ENCODE data around the gene AP5S1.
"Not testable (repeated sequence)": the region's sequence is repeated elsewhere in the genome, so short reads cannot be mapped to it uniquely, and the experiment has no call there.

AP5S1 gene

DNA sequence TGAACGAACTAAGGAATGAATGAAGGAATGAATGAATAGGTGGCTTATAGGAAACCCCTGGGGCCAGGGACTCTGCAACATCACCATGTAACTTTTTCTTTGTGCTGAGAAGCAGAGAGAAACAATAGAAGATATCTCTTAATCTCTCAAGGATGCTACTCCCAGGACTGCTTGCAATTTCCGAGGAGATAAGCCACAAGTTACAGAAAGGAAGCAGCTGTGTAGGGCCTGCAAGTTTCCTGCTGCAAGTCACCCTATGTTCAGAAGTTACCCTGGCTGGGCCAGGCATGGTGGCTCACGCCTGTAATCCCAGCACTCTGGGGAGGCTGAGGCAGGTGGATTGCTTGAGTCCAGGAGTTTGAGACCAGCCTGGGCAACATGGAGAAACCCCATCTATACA is 19.0 kb downstream of the AP5S1 start:
- DNase-seq (ENCODE audit: extremely low spot score, insufficient read length, low read depth): no peak
- FAIRE-seq: no peak

- DNase-seq (ENCODE audit: extremely low spot score, insufficient read length, low read depth); FAIRE-seq: not testable (repeated sequence)
Observed at GRCh38 chr20:3840201-3840600, 19.9 kb downstream of the AP5S1 start.

DNA sequence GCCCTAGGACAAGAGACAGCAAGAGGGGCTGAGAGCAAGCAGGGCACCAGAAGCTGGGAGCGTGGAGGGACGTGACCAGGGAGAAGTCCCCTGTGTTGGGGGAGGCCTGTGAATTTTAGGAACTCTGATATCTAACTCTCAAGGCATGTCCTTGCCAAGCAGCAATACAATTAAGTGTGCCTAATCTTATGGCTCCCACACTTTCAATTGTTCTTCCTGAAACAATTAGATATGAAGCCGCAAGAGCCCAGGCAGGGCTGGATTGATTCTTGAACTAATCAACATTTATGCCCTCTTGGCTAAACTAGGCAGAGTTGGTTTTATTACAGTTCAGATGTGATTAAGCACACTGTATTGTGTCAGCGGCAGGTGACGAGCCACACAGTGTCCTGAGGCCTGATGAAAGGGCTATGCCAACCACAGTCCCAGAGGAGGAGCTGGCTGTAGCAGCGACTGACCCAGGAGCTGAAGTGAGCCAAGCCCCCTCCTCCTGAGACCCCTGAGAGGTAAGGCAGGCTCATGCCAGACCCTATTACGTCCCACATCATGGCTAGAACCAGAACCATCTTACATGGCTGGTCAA is 22.1 kb downstream of the AP5S1 start:
- no peak for DNase-seq (ENCODE audit: extremely low spot score, insufficient read length, low read depth)
- FAIRE-seq: no peak

- FAIRE-seq (no peak), DNase-seq (ENCODE audit: extremely low spot score, insufficient read length, low read depth) (no peak)
Observed at GRCh38 chr20:3843490-3843889, 23.1 kb downstream of the AP5S1 start.

GRCh38 chr20:3843990-3844619 is 23.8 kb downstream of the AP5S1 start:
- not testable (repeated sequence) for FAIRE-seq; DNase-seq (ENCODE audit: extremely low spot score, insufficient read length, low read depth)

GRCh38 chr20:3846378-3846739 is 26.0 kb downstream of the AP5S1 start:
- FAIRE-seq: no peak
- DNase-seq (ENCODE audit: extremely low spot score, insufficient read length, low read depth): no peak

- FAIRE-seq: peak; percentile 82
Observed at GRCh38 chr20:3846740-3847428, 26.5 kb downstream of the AP5S1 start, which contains the start of gene MAVS. MAVS (plus strand) TSS chr20:3846834; CDS start chr20:3854625, 7,791 bp downstream.

DNA sequence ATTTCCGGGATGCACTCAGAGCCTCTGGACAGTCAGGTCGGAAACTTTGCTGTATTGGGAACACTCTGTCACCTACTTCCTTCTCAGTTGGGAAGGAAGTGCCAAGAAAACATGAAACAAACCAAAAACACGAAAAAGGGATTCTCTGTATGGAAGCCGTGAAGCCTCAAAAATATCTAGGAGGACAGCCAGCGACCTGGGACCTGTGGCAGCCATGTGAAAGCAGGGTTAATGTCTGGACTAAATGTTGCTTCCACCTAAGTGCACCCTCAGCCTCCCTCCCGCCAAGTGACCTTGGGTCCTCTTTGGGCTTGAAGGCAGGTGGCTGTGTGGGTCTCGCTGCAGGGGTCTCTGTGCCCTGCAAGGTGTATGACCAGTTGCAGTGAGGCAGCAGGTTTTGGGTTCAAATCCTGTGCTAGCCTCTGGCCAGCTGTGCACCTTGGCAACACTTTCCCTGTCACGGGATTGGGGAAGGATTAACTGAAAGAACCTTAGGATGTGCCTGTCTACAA is 27.1 kb downstream of the AP5S1 start:
- no peak for FAIRE-seq

More at GRCh38 chr20:3846740-3847428, 26.5 kb downstream of the AP5S1 start, which contains the start of gene MAVS:
- peak; percentile 94 for DNase-seq (ENCODE audit: extremely low spot score, insufficient read length, low read depth)

GRCh38 chr20:3848565-3848964 is 28.2 kb downstream of the AP5S1 start:
- no peak for DNase-seq (ENCODE audit: extremely low spot score, insufficient read length, low read depth)
- no peak for FAIRE-seq

More for the DNA sequence above, 27.1 kb downstream of the AP5S1 start:
- DNase-seq (ENCODE audit: extremely low spot score, insufficient read length, low read depth): no peak

DNA sequence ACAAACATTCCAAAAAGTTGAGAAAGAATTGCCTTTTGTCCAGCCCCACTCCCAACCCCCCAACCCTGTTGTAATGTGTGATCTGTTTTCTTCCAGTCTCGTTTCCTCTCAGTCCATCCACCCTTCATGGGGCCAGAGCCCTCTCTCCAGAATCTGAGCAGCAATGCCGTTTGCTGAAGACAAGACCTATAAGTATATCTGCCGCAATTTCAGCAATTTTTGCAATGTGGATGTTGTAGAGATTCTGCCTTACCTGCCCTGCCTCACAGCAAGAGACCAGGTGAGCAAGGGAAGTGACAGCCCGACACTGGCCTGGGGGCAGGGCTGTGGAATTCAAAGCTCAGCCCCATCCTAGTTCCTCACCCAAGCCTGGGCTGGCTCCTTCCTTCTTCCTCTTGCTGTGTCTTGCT is 34.1 kb downstream of the AP5S1 start:
- DNase-seq (ENCODE audit: extremely low spot score, insufficient read length, low read depth): no peak

DNA sequence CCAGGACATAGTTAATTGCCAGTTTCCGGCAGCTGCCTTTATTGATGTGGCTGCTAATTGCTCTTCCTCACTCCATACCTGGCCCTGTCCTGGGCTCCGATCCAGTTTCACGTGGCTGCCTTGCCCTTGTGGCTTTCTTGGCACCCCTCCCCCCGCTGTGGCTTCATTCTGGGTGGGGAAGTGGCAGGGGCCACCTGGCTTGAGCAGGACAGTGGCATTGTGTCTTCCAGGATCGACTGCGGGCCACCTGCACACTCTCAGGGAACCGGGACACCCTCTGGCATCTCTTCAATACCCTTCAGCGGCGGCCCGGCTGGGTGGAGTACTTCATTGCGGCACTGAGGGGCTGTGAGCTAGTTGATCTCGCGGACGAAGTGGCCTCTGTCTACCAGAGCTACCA is 37.1 kb downstream of the AP5S1 start:
- DNase-seq (ENCODE audit: extremely low spot score, insufficient read length, low read depth) (no peak), FAIRE-seq (no peak)

More for the DNA sequence above, 34.1 kb downstream of the AP5S1 start:
- no peak for FAIRE-seq

- no peak for DNase-seq (ENCODE audit: extremely low spot score, insufficient read length, low read depth)
- no peak for FAIRE-seq
Observed at GRCh38 chr20:3858689-3859088, 38.3 kb downstream of the AP5S1 start.

DNA sequence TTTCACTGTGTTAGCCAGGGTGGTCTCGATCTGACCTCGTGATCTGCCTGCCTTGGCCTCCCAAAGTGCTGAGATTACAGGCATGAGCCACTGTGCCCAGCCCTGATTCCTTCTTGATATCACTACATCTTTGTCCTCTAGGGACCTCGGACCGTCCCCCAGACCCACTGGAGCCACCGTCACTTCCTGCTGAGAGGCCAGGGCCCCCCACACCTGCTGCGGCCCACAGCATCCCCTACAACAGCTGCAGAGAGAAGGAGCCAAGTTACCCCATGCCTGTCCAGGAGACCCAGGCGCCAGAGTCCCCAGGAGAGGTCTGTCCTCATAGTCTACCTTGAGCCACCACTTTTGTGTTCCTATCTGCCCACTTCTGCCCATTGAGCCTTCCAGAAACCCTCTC is 40.8 kb downstream of the AP5S1 start:
- DNase-seq (ENCODE audit: extremely low spot score, insufficient read length, low read depth) (no peak), FAIRE-seq (no peak)

GRCh38 chr20:3862333-3862732 is 42.0 kb downstream of the AP5S1 start:
- FAIRE-seq: no peak
- no peak for DNase-seq (ENCODE audit: extremely low spot score, insufficient read length, low read depth)

- no peak for DNase-seq (ENCODE audit: extremely low spot score, insufficient read length, low read depth)
- no peak for FAIRE-seq
Observed at GRCh38 chr20:3863317-3863716, 43.0 kb downstream of the AP5S1 start.

- DNase-seq (ENCODE audit: extremely low spot score, insufficient read length, low read depth) (no peak), FAIRE-seq (no peak)
Observed at GRCh38 chr20:3864518-3864917, 44.2 kb downstream of the AP5S1 start.

DNA sequence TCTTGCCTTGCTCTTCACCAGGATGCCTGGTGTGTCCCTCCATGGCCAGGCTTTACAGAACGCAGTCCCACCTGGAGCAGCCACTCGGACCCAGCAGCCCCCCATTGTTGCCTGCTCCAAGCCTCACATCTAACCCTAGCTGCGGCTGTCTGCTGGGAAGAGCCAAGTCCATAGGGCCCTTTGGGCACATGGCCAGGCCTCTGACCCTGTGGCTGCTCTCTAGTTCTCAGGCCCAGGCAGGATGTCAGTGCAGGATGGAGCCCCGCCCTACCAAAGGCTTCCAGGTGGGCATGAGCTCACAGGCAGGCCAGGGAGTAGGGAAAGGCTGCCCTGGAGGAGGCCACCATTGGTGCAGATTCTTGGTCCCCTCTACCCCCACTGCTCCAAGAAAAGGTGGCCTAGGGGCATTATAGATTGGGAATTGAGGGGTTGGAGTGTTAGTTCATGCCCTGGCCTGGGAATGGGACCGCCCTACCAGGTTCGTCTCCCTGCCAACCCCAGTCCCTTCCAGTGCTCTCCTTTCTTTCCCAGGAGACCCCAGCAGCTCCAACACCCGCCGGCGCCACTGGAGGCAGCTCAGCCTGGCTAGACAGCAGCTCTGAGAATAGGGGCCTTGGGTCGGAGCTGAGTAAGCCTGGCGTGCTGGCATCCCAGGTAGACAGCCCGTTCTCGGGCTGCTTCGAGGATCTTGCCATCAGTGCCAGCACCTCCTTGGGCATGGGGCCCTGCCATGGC is 45.0 kb downstream of the AP5S1 start:
- no peak for FAIRE-seq
- no peak for DNase-seq (ENCODE audit: extremely low spot score, insufficient read length, low read depth)

DNA sequence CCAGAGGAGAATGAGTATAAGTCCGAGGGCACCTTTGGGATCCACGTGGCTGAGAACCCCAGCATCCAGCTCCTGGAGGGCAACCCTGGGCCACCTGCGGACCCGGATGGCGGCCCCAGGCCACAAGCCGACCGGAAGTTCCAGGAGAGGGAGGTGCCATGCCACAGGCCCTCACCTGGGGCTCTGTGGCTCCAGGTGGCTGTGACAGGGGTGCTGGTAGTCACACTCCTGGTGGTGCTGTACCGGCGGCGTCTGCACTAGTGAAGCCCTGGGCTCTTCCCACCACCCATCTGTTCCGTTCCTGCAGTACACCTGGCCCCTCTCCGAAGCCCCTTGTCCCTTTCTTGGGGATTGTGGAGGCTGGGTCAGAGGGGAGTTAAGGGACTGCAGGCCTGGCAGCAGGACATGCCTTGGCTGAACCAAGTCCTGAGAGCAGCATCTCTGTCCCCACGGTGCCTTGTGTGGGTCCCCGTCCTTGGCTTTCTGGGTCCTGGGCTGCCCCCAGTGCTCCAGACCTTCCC is 45.6 kb downstream of the AP5S1 start:
- DNase-seq (ENCODE audit: extremely low spot score, insufficient read length, low read depth) (no peak), FAIRE-seq (no peak)

- FAIRE-seq: no peak
Observed at GRCh38 chr20:3866464-3866863, 46.1 kb downstream of the AP5S1 start.

GRCh38 chr20:3867802-3868201 is 47.5 kb downstream of the AP5S1 start:
- FAIRE-seq (no peak), DNase-seq (ENCODE audit: extremely low spot score, insufficient read length, low read depth) (no peak)

More at GRCh38 chr20:3866464-3866863, 46.1 kb downstream of the AP5S1 start:
- DNase-seq (ENCODE audit: extremely low spot score, insufficient read length, low read depth): no peak

Measured in GM18507 (cell line).